CD4-positive, alpha-beta T cell treated with Interleukin-15 for 4 hours (primary cell): ENCODE data around the gene TRAK1.

Experiments
- DNase-seq: peaks from one replicate; pipeline ENCODE4 v3.0.0-alpha.2; 2020; ENCODE audit warnings: low spot score

The TRAK1 gene

GRCh38 chr3:42246091-42246490 is 154.9 kb downstream of the TRAK1 start:
- no peak for DNase-seq

- DNase-seq: peak; percentile 58
Measured at GRCh38 chr3:42247576-42248027, 156.4 kb downstream of the TRAK1 start.

GRCh38 chr3:42250761-42251160 is 159.6 kb downstream of the TRAK1 start:
- DNase-seq: no peak

DNA sequence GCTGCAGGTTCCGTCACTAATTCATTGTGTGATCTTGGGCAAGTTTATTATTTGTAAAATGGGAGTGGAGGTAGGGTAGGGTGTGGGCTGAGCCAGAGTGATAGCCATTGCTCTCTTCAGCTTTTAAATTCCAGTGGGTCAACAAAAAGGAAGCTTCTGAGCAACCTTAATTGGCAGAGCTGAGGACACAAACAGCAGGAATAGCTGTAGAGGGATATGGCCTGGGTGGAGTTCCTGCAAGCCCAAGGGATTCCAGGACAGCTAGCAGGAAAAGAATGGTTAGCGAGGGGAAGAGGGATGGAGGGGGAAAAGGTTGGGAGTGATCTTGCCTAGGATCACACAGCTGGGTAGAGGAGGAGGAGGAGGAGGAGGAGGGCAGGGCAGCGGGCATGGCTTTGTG is 163.4 kb downstream of the TRAK1 start:
- DNase-seq: no peak

GRCh38 chr3:42256135-42256819 is 165.1 kb downstream of the TRAK1 start:
- DNase-seq: no peak

GRCh38 chr3:42257007-42257406 is 165.8 kb downstream of the TRAK1 start:
- no peak for DNase-seq

DNA sequence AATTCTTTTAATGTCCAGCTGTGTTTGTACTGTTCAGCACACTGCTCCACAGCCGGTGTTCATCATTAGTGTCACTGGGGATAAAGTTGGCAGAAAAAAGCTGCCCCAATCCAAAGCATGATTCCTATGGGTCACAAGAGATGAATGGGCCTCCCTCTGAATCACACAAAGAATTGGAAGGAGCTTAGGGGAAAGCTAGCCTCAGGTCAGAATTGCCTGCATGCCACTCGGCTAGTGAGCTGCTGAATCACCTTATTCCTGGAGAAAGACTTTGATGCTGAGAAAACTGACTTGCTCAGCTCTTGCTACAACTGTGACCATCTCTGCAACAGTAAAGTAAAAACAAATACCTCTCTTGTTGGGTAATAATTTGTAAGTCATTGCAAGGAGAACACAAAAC is 171.4 kb downstream of the TRAK1 start:
- no peak for DNase-seq

DNA sequence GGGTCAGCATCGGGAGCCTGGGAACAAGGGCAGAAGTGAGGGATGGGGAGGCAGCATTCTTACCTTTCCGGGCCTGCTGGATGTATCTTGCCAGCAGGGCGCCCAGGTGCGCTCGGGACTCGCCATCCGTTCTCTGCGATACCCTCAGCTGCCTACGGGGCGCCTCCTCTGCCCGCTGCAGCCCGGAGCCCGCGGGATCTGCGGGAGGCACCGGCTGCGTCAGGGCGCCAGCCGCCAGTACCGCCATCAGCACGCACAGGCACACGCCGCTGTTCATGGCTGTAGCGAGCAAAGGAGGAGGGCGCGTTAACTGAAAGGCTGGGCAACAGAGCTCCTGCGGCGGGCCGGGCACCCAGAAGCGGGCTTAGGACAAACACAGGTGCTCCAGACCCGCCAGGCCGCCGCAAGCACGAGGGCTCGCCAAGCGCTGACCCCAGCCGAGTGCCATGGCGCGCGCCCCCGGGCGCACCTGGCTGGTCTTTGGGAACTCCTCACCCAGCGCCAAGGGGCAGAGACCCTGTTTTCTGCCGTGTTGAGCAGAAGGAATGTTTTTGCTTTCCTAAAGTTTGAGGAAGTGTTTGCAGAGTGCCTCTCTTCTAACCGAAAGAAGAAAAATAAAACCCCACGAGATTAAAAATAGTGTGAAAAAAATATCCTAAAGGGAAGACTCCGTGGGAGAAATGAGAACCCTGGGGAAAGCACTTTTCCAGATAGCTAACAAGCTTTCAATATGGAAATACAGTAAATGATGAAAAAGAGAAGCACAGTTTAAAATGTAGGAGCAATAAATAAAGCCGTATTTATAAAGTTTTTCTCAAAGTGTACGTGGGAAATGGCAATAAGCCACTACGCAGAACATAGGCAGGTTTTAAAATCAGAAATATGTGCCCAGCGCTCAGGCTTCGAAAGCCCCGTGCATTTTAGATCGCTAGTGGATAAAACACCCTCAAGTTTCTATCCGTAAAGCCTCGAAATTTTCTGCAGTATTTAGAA is 172.5 kb downstream of the TRAK1 start:
- DNase-seq: no peak

- no peak for DNase-seq
Measured at GRCh38 chr3:42264399-42265058, 173.4 kb downstream of the TRAK1 start.

GRCh38 chr3:42265059-42265991 is 174.2 kb downstream of the TRAK1 start:
- no peak for DNase-seq

- no peak for DNase-seq
Measured at GRCh38 chr3:42266085-42266484, 174.9 kb downstream of the TRAK1 start, which contains the start of gene CCK. Gene CCK, minus strand, starts transcription at chr3:42266185. Its CDS starts 2,555 bp downstream, at chr3:42263630.

DNA sequence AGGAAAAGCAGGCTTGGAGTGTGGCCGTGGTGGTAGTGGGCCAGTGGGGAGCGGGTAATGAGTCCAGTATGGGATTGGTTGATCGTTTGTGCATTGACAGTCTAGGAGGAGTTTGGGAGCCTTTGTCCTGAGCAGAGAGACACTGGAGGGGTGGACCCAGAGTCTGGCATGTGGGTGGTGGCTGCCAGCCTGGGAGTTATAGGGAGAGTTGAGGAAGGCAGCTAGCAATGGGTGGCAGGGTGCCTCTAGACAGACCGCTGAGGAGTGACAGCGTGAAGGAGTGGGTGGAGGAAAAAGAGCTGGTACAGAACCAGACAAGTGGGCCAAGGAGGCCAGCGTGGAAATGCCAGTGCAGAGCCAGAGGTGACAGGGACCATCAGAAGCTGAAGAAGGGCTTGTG is 176.7 kb downstream of the TRAK1 start:
- no peak for DNase-seq

DNA sequence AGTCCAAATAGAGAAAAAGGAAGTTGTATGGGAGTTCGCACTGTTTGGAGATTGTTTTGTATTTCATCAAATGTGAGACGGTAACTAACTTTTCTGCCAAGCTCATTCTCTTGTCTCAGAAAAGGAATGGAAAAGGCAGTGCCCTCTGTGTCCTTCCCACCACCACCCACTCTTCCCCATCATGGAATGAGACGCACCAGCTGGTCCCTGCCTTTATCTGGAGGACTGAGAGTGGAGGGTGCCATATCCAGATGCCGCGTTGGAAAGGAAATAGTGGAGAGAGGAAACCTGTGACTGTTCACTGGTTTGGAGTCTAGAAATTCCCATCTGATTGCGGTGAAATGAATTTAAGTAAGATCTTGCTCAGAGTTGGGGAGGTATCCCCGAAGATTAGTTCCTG is 178.5 kb downstream of the TRAK1 start:
- DNase-seq: no peak

- no peak for DNase-seq
Measured at GRCh38 chr3:42270561-42270960, 179.4 kb downstream of the TRAK1 start.

- DNase-seq: no peak
Measured at GRCh38 chr3:42271786-42272185, 180.6 kb downstream of the TRAK1 start.

DNA sequence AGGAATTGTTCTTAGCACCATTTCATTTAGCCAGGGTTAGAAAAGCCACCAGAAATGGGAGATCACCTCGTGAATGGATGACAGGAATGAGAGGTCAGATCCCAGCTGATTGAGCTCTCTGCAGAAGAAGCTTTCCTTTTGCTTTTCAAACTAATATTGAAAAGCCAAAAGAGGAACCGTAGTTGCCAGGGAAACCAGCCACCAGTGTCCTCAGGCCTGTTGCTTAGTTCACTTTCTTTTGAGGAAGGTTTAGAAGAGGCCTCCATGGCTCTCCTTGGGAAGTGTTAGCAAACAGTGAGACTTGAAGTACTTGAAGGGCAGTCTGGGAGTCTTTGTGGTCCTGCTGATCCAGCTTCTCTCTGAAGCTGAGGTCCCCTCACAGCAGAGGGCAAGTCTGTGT is 182.2 kb downstream of the TRAK1 start:
- no peak for DNase-seq

- no peak for DNase-seq
Measured at GRCh38 chr3:42274266-42274665, 183.1 kb downstream of the TRAK1 start.

- no peak for DNase-seq
Measured at GRCh38 chr3:42275217-42275616, 184.1 kb downstream of the TRAK1 start.
